SK-N-SH (cell line): Measurements from ENCODE around the gene GALNT1. TPM values are rescaled to one million over a fixed set of nuclear protein-coding genes. Genes with fewer than 3 reads are reported as not detected.

Experiments
- CTCF ChIA-PET: fragments of 300-600, 350-600 bp; formaldehyde crosslinking; extraction: SDS; loops from one replicate; lab custom pipeline; 2021; lab: Yijun Ruan, JAX
- POLR2A ChIA-PET: fragments of 350-600 bp; sonication (Branson Sonifier 250); formaldehyde crosslinking; extraction: SDS; loops from one replicate; lab custom pipeline; 2020; ENCODE audit warnings: antibody characterized with exemption, inconsistent platforms; lab: Yijun Ruan, JAX
- DNase-seq: peaks from one replicate; pipeline ENCODE4 v3.0.0; 2012
- H2AFZ ChIP-seq: fragments of 200-600 bp; sonication (generic); 2 replicates; pipeline ENCODE4 v1.8.1; 2016; ENCODE audit warnings: antibody characterized with exemption, mild to moderate bottlenecking, low read depth
- H3F3A ChIP-seq: fragments of 200-600 bp; sonication (generic); replicated peaks from 2 replicates; pipeline ENCODE3; 2016; ENCODE audit warnings: antibody characterized with exemption, mild to moderate bottlenecking; ENCODE audit not compliant: insufficient read depth
- H3K27ac ChIP-seq, 2 experiments: fragments of 200-500 bp in 1 of 2; fragments of 200-600 bp in 1 of 2; sonication (Bioruptor generic) in 1 of 2; sonication (generic), shearing (Covaris generic) in 1 of 2; 2 replicates each; pipeline versions ENCODE4 v1.5.1 to v1.6.1; 2014 to 2016; ENCODE audit warnings: low read depth in 2 of 2, inconsistent platforms in 1 of 2, low read length in 1 of 2, mild to moderate bottlenecking in 1 of 2, mixed read lengths in 1 of 2
- H3K27me3 ChIP-seq: fragments of 200-600 bp; sonication (generic), shearing (Covaris generic); 2 replicates; pipeline ENCODE4 v1.6.1; 2016; ENCODE audit warnings: mixed run types; ENCODE audit not compliant: insufficient read depth
- H3K36me3 ChIP-seq, 2 experiments: fragments of 200-500 bp in 1 of 2; fragments of 200-600 bp in 1 of 2; sonication (Bioruptor generic) in 1 of 2; sonication (generic) in 1 of 2; replicated peaks in 1 of 2; 2 replicates each; pipeline versions ENCODE3 to v1.5.1; 2014 to 2016; ENCODE audit warnings: low read length in 1 of 2, mild to moderate bottlenecking in 1 of 2; ENCODE audit not compliant: insufficient read depth in 2 of 2, control insufficient read depth in 1 of 2
- H3K4me1 ChIP-seq, 2 experiments: fragments of 200-500 bp in 1 of 2; fragments of 200-600 bp in 1 of 2; sonication (Bioruptor generic) in 1 of 2; sonication (generic), shearing (Covaris generic) in 1 of 2; 2 replicates each; pipeline versions ENCODE4 v1.5.1 to v1.6.1; 2014 to 2016; ENCODE audit warnings: low read depth in 1 of 2, low read length in 1 of 2, mixed run types in 1 of 2; ENCODE audit not compliant: insufficient read depth in 2 of 2, control insufficient read depth in 1 of 2
- H3K4me2 ChIP-seq: fragments of 200-600 bp; sonication (generic), shearing (Covaris generic); 2 replicates; pipeline ENCODE4 v1.6.1; 2017; ENCODE audit warnings: mixed run types
- H3K4me3 ChIP-seq, 2 experiments: fragments of 200-500 bp in 1 of 2; fragments of 200-600 bp in 1 of 2; sonication (Bioruptor generic) in 1 of 2; sonication (generic), shearing (Covaris generic) in 1 of 2; 2 replicates each; pipeline versions ENCODE4 v1.5.1 to v1.8.1; 2014 to 2016; ENCODE audit warnings: low read depth in 2 of 2, inconsistent platforms in 1 of 2, low read length in 1 of 2, mild to moderate bottlenecking in 1 of 2, mixed read lengths in 1 of 2, moderate library complexity in 1 of 2
- H3K79me2 ChIP-seq: fragments of 200-600 bp; sonication (generic); 2 replicates; pipeline ENCODE4 v1.8.1; 2017; ENCODE audit warnings: mild to moderate bottlenecking; ENCODE audit not compliant: insufficient read depth
- H3K9ac ChIP-seq: fragments of 200-600 bp; sonication (generic); 2 replicates; pipeline ENCODE4 v1.6.1; 2017; ENCODE audit warnings: mixed run types
- H3K9me2 ChIP-seq: fragments of 200-600 bp; sonication (generic); 2 replicates; pipeline ENCODE4 v1.6.1; 2017; ENCODE audit warnings: mixed run types
- H3K9me3 ChIP-seq: fragments of 200-600 bp; sonication (generic); 2 replicates; pipeline ENCODE4 v1.6.1; 2017; ENCODE audit warnings: mixed run types, mild to moderate bottlenecking, moderate library complexity
- H4K20me1 ChIP-seq: fragments of 200-600 bp; sonication (generic); 2 replicates; pipeline ENCODE4 v1.6.1; 2017; ENCODE audit warnings: mild to moderate bottlenecking, mixed run types; ENCODE audit not compliant: insufficient read depth
- CHD2 ChIP-seq: fragments of 150-350 bp; IDR thresholded peaks from 2 replicates; pipeline ENCODE4 v1.6.1; 2018; ENCODE audit warnings: low read length; ENCODE audit not compliant: partially characterized antibody
- EP300 ChIP-seq, 2 experiments: IDR thresholded peaks; 2 replicates each; pipeline versions ENCODE4 v1.4.0 to v1.6.1; 2012; ENCODE audit warnings: borderline replicate concordance in 1 of 2, low read depth in 1 of 2, low read length in 1 of 2
- GABPA ChIP-seq: IDR thresholded peaks from 2 replicates; pipeline ENCODE4 v1.4.0; 2012; ENCODE audit warnings: low read depth, mild to moderate bottlenecking
- GATA2 ChIP-seq: sonication (generic); formaldehyde crosslinking; IDR thresholded peaks from 2 replicates; pipeline ENCODE4 v1.5.0; 2020; ENCODE audit warnings: mild to moderate bottlenecking, missing genetic modification reagents
- MAX ChIP-seq: IDR thresholded peaks from 2 replicates; pipeline ENCODE4 v1.4.0; 2012; ENCODE audit warnings: low read depth
- NFIC ChIP-seq: IDR thresholded peaks from 2 replicates; pipeline ENCODE4 v1.4.0; 2012; ENCODE audit warnings: borderline replicate concordance
- NRF1 ChIP-seq: IDR thresholded peaks from 2 replicates; pipeline ENCODE4 v1.6.1; 2012; ENCODE audit warnings: low read depth, mild to moderate bottlenecking, low read length
- RAD21 ChIP-seq: IDR thresholded peaks from 2 replicates; pipeline ENCODE4 v1.6.1; 2012; ENCODE audit warnings: mild to moderate bottlenecking, low read length
- RXRA ChIP-seq: IDR thresholded peaks from 2 replicates; pipeline ENCODE4 v1.4.0; 2012; ENCODE audit warnings: low read depth, mild to moderate bottlenecking, borderline replicate concordance
- SMC3 ChIP-seq: IDR thresholded peaks from 2 replicates; pipeline ENCODE4 v1.6.1; 2012; ENCODE audit warnings: low read depth, low read length, improper control_type of control experiment
- TAF1 ChIP-seq: IDR thresholded peaks from 2 replicates; pipeline ENCODE4 v1.6.1; 2012; ENCODE audit warnings: low read depth, mild to moderate bottlenecking, low read length, moderate library complexity, borderline replicate concordance
- TCF12 ChIP-seq: IDR thresholded peaks from 2 replicates; pipeline ENCODE4 v1.4.0; 2012
- TEAD4 ChIP-seq: IDR thresholded peaks from 2 replicates; pipeline ENCODE4 v1.4.0; 2012; ENCODE audit warnings: mild to moderate bottlenecking, borderline replicate concordance; ENCODE audit not compliant: insufficient read depth
- USF2 ChIP-seq: fragments of 150-350 bp; IDR thresholded peaks from 2 replicates; pipeline ENCODE4 v1.6.1; 2017; ENCODE audit warnings: antibody characterized with exemption, low read length, low read depth, borderline replicate concordance
- YY1 ChIP-seq: IDR thresholded peaks from 2 replicates; pipeline ENCODE4 v1.4.0; 2012; ENCODE audit warnings: low read depth, mild to moderate bottlenecking
- ZBTB33 ChIP-seq: IDR thresholded peaks from 2 replicates; pipeline ENCODE4 v1.4.0; 2012; ENCODE audit warnings: low read depth, borderline replicate concordance
- WGBS: methylation state at CpG from one replicate; pipeline ENCODE4 v1.1.6; 2017; ENCODE audit warnings: low lambda C conversion rate; 5-methylcytosine and 5-hydroxymethylcytosine counted together
- polyA plus RNA-seq, 3 experiments: library from polyadenylated mRNA; depleted of rRNA; stranded (reverse); fragments of >200 nt; gene quantifications; 2 replicates each; pipeline ENCODE4 v1.2.3, GENCODE V29; 2012

The GALNT1 gene
- polyA plus RNA-seq, 1 of the 3 experiments (the other 2 are of a cell fraction) = 15.7 TPM

GRCh38 chr18:35580701-35581539, 620 bp upstream of the GALNT1 start:
- Histone ChIP-seq H3K4me2 (peak overlapping the region; percentile 86), H3K36me3 (peaks cover 0 to 4% of the 10 kb centered on the region in 2 experiments), H3K9me2 (no peaks in the 10 kb centered on the region), H3K9me3 (no peaks in the 10 kb centered on the region), H3K79me2 (peaks cover 39% of the 10 kb centered on the region), H3F3A (peaks cover 4% of the 10 kb centered on the region), H3K27ac (peak overlapping the region; percentile 74 to 90), H3K27me3 (no peaks in the 10 kb centered on the region), H3K4me3 (peak overlapping the region; percentile 81 to 82), H3K4me1 (peaks cover 0 to 10% of the 10 kb centered on the region in 2 experiments; a peak in 2 of 4 replicates), H2AFZ (peak overlapping the region; percentile 85), H3K9ac (peak overlapping the region; percentile 86), H4K20me1 (peaks cover 8% of the 10 kb centered on the region)
- 2% methylated on average over 5 of the region's 96 CpGs for WGBS
- ChIA-PET POLR2A (interaction anchor here (0.6 to 0.9 kb wide), 3 partner anchors 66 to 178 kb away, joined by 3 to 6 read pairs (median 4); partner anchors contain the start of gene INO80C), CTCF (no interaction called here)
- peak; percentile 40; the same call in 1 of the 2 replicates for TF ChIP-seq NRF1
- TF ChIP-seq ZBTB33 = no peak
- no peak for TF ChIP-seq NFIC
- TF ChIP-seq MAX = 0 out of 2 replicates have a peak, but pooled peaks have one; percentile 35
- peak; percentile 89 for DNase-seq

- H3F3A ChIP-seq = peaks cover 4% of the 10 kb centered on the region
- H3K4me1 ChIP-seq = peaks cover 0 to 10% of the 10 kb centered on the region in 2 experiments; a peak in 2 of 4 replicates
- CTCF ChIA-PET = interaction anchor here (1.0 to 1.5 kb wide), 2 partner anchors 11 to 88 kb away, joined by 4 to 5 read pairs; no protein-coding TSS in a partner anchor
- peaks cover 0 to 4% of the 10 kb centered on the region in 2 experiments for H3K36me3 ChIP-seq
- no peaks in the 10 kb centered on the region for H3K9me3 ChIP-seq
- H3K9me2 ChIP-seq = no peaks in the 10 kb centered on the region
- H3K4me3 ChIP-seq = peak overlapping the region; percentile 88 to 89
- no peaks in the 10 kb centered on the region for H3K27me3 ChIP-seq
- H3K27ac ChIP-seq = peak overlapping the region; percentile 38 to 68; a peak in 2 of 4 replicates
- peak overlapping the region; percentile 85 for H3K9ac ChIP-seq
- H2AFZ ChIP-seq = peak overlapping the region; percentile 73; the same call in 1 of the 2 replicates
- WGBS = 8% methylated on average over 24 of the region's 51 CpGs
- no peak for TF ChIP-seq TCF12
- peak; percentile 58 for TF ChIP-seq CHD2
- no peak for TF ChIP-seq GATA2 (CRISPR knock-in tag)
- TF ChIP-seq RXRA = no peak
- no peak for TF ChIP-seq NRF1
- no peak for TF ChIP-seq RAD21
- TF ChIP-seq TEAD4 = no peak
- no peak for TF ChIP-seq USF2
- TF ChIP-seq SMC3 = no peak
- TF ChIP-seq YY1 = 0 out of 2 replicates have a peak, but pooled peaks have one; percentile 51
- TF ChIP-seq TAF1 = no peak
- no peak for TF ChIP-seq EP300 (IDR thresholded peaks at IDR 0.05; ENCODE audit: borderline replicate concordance in 1 of 2, low read depth in 1 of 2, low read length in 1 of 2)
- no peak for TF ChIP-seq GABPA
- DNase-seq = peak; percentile 78
- POLR2A ChIA-PET = interaction anchor here (0.5 to 0.7 kb wide), 2 partner anchors 81 to 151 kb away, joined by 3 read pairs; no protein-coding TSS in a partner anchor
- H3K4me2 ChIP-seq = peak overlapping the region; percentile 93
- H3K79me2 ChIP-seq = peaks cover 48% of the 10 kb centered on the region
- H4K20me1 ChIP-seq = peaks cover 8% of the 10 kb centered on the region
Measured at GRCh38 chr18:35581898-35582641, 530 bp downstream of the GALNT1 start.
